Inflammatory macrophage treated with lipopolysaccharide for 4 hours (primary cell): Measurements from ENCODE around the gene DNLZ.

Source experiments
- DNase-seq: peaks from one replicate; pipeline ENCODE4 v3.0.0-alpha.2; 2020

Gene DNLZ

DNA sequence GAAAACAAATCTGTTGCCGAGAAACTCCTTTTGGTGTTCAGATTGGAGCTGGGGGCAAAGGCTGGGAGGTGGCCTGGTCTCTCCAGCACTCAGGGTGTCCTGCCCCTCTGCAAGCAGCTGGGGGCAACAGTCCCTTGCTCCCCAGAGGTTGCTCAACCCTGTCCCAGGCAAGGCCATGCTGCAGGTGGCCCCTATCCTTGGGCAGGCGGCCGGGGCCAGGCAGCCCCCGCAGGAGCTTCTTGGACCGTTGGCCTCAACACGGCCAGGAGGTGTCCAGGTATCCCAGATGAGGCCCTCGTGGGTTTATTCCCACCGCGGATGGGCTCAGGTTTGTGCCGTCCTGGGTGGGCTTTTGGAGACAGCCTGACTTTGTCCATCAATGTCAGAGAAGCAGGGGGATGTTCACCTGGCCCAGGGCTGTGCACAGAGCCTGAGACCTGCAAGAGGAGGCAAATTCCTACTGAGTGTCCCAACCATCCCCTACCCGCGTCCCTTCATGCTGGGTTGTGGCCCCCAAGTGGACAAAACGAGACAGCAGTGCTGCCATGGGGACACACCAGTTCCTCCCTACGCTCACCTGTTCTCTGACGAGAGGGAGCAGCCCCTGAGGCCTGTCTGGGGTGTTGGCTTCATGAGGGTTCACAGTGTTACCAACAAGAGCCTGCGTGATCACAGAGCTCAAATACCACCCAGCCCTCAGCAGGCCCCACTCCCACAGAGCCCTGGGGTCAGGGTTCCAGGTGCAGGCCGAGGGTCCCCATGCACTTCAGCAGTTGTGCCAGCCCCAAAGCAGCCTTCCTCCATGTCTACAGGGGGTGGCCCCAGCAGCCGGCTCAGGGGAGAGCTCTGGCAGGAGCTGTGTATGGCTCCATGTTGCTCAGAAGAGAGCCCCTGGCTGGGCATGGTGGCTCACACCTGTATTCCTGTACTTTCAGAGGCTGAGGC, 50.2 kb downstream of the DNLZ start:
- DNase-seq, result no peak

DNA sequence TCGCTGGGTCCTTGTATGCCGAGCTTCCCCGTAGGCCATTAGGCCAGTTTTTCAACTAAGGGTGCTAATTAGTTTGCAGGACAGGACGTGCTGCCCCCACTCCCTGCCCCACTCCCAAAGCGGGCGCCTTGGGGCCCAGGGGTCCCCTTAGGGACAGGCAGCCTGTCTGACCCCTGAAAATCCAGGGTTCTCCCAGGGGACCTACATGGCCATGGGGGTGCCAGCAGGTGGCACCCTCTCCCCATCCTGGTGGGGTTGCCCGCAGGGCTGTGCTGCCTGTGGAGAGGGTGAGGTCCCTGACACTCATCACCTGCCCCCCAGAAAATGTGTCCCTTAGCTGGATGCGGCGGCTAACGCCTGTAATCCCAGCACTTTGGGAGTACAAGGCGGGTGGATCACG, 51.1 kb downstream of the DNLZ start:
- DNase-seq, result peak; percentile 40

DNA sequence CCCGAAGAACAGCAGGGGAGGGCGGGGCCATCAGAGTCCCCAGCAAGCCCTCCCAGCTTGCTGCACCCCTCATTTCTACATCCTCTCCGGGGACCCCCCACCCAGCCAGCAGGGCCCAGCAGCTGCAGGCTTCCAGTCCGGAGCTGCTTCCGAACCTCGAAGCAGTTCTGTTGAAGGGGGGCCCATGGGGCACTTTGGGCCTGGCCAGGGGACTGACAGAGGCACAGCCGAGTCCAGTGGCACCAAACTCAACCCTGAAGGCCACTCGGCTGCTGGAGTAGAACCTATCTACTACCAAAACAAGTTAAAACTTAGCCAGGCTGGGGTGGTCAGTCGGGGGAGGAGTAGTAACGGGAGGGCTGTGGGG, 51.6 kb downstream of the DNLZ start:
- no peak for DNase-seq

DNA sequence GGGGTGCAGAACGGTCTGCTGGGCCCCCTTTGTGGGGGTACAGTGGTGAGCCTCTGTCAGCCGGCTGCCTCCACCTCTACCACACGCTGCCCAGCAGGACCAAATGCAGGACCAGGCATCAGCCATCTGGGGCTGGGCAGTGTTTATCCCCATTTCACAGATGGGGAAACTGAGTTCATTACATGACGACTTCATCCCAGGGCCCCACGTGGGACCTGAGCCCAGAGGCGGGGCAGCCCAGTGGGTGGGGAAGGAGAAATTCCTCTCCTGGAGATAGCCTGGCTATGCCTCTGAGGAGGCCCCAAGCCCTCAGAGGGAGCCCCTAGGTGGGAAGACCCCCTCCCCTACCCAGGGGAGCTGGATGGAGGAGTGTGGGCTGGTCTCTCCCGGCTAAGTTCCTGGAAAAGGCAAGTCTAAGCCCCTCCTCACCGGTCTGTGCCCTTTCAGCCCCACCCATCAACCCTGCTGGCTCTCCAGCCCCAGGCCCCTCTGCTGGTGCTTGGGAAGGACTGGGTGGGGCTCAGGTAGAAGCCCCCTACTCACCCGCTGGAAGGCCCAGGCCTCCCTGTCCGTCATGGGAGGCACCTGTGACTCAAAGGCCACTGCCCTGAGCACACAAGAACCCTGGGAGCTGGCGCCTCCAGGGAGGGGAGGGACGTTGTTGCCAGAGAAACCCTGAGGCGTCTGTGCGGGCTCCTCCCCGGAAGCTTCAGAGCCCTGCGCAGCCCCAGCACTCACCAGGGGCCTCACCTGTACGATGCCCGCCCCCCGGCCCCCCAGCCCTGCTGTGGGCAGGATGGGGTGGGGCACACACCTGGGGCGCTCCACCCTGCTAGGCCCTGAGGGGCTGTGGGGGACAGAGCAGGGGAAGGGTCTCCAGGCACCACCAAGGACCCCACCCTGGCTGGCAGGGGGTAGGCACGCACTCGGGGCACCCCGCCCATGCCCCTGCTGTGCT, 52.2 kb downstream of the DNLZ start:
- DNase-seq, result no peak

DNA sequence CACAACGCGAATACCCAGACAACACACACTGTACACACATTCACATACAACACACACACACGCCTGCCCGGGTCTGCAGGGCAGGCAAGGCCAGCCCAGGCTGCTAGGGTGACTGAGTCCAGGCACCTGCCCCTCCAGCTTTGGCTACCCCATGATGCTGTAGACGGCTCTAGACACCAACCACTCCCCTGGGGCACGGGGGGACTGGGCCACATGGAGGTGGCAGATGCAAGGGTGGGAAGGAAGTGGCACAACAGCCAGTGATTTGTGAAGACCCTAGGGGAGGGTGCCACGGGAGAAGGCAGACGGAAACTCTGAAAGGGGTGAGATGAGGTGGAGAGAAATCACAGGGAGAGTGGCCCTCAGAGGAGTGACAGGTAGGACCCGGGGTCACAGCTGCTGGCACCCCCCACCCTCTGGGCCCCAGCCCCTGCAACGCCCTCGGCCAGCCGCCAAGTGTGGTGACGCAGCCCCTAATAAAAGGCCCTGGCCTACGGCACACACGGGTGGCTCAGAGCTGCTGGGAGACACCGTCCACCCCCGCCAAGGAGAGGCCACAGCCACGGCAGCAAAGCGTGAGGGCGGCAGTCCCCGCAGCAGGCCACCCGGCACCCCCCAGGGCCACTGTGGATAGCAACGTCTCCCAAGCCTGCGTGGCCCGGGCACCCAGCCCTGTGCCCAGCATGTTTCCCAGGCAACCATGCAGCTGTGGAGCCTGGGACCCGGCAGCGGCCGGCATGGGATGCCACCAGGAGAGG, 53.1 kb downstream of the DNLZ start:
- DNase-seq, result no peak

DNA sequence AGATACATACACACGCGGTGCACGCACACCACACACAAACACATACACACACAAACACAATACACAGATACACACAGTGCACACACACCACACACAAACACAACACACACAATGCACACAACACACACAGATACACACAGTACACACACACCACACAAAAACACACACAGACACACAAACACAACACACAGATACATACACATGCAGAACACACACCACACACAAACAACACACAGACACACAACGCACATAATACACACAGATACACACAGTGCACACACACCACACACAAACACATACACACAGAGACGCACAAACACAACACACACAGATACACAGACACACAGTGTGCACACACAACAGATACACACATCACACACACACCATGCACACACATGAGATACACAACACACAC, 53.7 kb downstream of the DNLZ start:
- DNase-seq, result no peak
